Measurements from ENCODE around the gene GALNT11.
"Not testable (repeated sequence)": the region's sequence is repeated elsewhere in the genome, so short reads cannot be mapped to it uniquely, and the experiment has no call there.

GALNT11 gene

GRCh38 chr7:152013974-152014373, 11.5 kb upstream of the GALNT11 start:
- H4K20me1 ChIP-seq (ENCODE audit: control insufficient read depth, insufficient read depth, low read depth, low read length): no peaks in the 10 kb centered on the region
- H3K4me1 ChIP-seq (ENCODE audit: control insufficient read depth, low read length): no peaks in the 10 kb centered on the region
- H3K27me3 ChIP-seq (ENCODE audit: control insufficient read depth, low read length): no peaks in the 10 kb centered on the region
- H3K4me2 ChIP-seq (ENCODE audit: low read length): no peak overlapping the region
- H3K79me2 ChIP-seq (ENCODE audit: control insufficient read depth, low read length): no peaks in the 10 kb centered on the region
- no peak for TF ChIP-seq CTCF (IDR thresholded peaks at IDR 0.05; ENCODE audit: low read depth, low read length, poor library complexity, severe bottlenecking)
- TF ChIP-seq EZH2phosphoT487 (IDR thresholded peaks at IDR 0.05; ENCODE audit: borderline replicate concordance, low read length): no peak
- H3K27ac ChIP-seq (ENCODE audit: low read depth, low read length): no peak overlapping the region
- no peaks in the 10 kb centered on the region for H3K36me3 ChIP-seq (ENCODE audit: control insufficient read depth, low read length)
- H3K9me3 ChIP-seq (ENCODE audit: control insufficient read depth, insufficient read depth, low read length): no peaks in the 10 kb centered on the region
- H3K4me3 ChIP-seq (ENCODE audit: low read length): no peak overlapping the region
- no peaks in the 10 kb centered on the region for H3K9me2 ChIP-seq (replicated peaks; ENCODE audit: control insufficient read depth, low read length)
- no peaks in the 10 kb centered on the region for H3F3A ChIP-seq (ENCODE audit: control insufficient read depth, insufficient read depth)

- H3K27me3 ChIP-seq (ENCODE audit: control insufficient read depth, low read length): no peaks in the 10 kb centered on the region
- no peaks in the 10 kb centered on the region for H3K4me1 ChIP-seq (ENCODE audit: control insufficient read depth, low read length)
- TF ChIP-seq CTCF (IDR thresholded peaks at IDR 0.05; ENCODE audit: low read depth, low read length, poor library complexity, severe bottlenecking): no peak
- TF ChIP-seq EZH2phosphoT487 (IDR thresholded peaks at IDR 0.05; ENCODE audit: borderline replicate concordance, low read length): no peak
- H3K9me3 ChIP-seq (ENCODE audit: control insufficient read depth, insufficient read depth, low read length): no peaks in the 10 kb centered on the region
- no peak overlapping the region for H3K27ac ChIP-seq (ENCODE audit: low read depth, low read length)
- H3K4me3 ChIP-seq (ENCODE audit: low read length): no peak overlapping the region
- no peaks in the 10 kb centered on the region for H4K20me1 ChIP-seq (ENCODE audit: control insufficient read depth, insufficient read depth, low read depth, low read length)
- H3F3A ChIP-seq (ENCODE audit: control insufficient read depth, insufficient read depth): no peaks in the 10 kb centered on the region
- H3K9me2 ChIP-seq (replicated peaks; ENCODE audit: control insufficient read depth, low read length): no peaks in the 10 kb centered on the region
- H3K36me3 ChIP-seq (ENCODE audit: control insufficient read depth, low read length): no peaks in the 10 kb centered on the region
- no peak overlapping the region for H3K4me2 ChIP-seq (ENCODE audit: low read length)
- no peaks in the 10 kb centered on the region for H3K79me2 ChIP-seq (ENCODE audit: control insufficient read depth, low read length)
These were observed 10.8 kb upstream of the GALNT11 start for GRCh38 chr7:152014722-152015121.

GRCh38 chr7:152015600-152015999, 9.9 kb upstream of the GALNT11 start:
- TF ChIP-seq CTCF (IDR thresholded peaks at IDR 0.05; ENCODE audit: low read depth, low read length, poor library complexity, severe bottlenecking) (no peak), EZH2phosphoT487 (IDR thresholded peaks at IDR 0.05; ENCODE audit: borderline replicate concordance, low read length) (no peak)

GRCh38 chr7:152016947-152017346, 8.5 kb upstream of the GALNT11 start:
- no peaks in the 10 kb centered on the region for H3F3A ChIP-seq (ENCODE audit: control insufficient read depth, insufficient read depth)
- no peaks in the 10 kb centered on the region for H3K9me3 ChIP-seq (ENCODE audit: control insufficient read depth, insufficient read depth, low read length)
- TF ChIP-seq CTCF (IDR thresholded peaks at IDR 0.05; ENCODE audit: low read depth, low read length, poor library complexity, severe bottlenecking): no peak
- no peak for TF ChIP-seq EZH2phosphoT487 (IDR thresholded peaks at IDR 0.05; ENCODE audit: borderline replicate concordance, low read length)
- no peaks in the 10 kb centered on the region for H4K20me1 ChIP-seq (ENCODE audit: control insufficient read depth, insufficient read depth, low read depth, low read length)
- no peaks in the 10 kb centered on the region for H3K9me2 ChIP-seq (replicated peaks; ENCODE audit: control insufficient read depth, low read length)
- H3K27me3 ChIP-seq (ENCODE audit: control insufficient read depth, low read length): no peaks in the 10 kb centered on the region
- no peak overlapping the region for H3K4me2 ChIP-seq (ENCODE audit: low read length)
- no peak overlapping the region for H3K27ac ChIP-seq (ENCODE audit: low read depth, low read length)
- no peak overlapping the region for H3K4me3 ChIP-seq (ENCODE audit: low read length)
- no peaks in the 10 kb centered on the region for H3K4me1 ChIP-seq (ENCODE audit: control insufficient read depth, low read length)
- no peaks in the 10 kb centered on the region for H3K36me3 ChIP-seq (ENCODE audit: control insufficient read depth, low read length)
- no peaks in the 10 kb centered on the region for H3K79me2 ChIP-seq (ENCODE audit: control insufficient read depth, low read length)

More at GRCh38 chr7:152015600-152015999, 9.9 kb upstream of the GALNT11 start:
- Histone ChIP-seq H3K9me3 (ENCODE audit: control insufficient read depth, insufficient read depth, low read length) (no peaks in the 10 kb centered on the region), H4K20me1 (ENCODE audit: control insufficient read depth, insufficient read depth, low read depth, low read length) (no peaks in the 10 kb centered on the region), H3K4me3 (ENCODE audit: low read length) (no peak overlapping the region), H3K27ac (ENCODE audit: low read depth, low read length) (no peak overlapping the region), H3K4me2 (ENCODE audit: low read length) (no peak overlapping the region), H3K4me1 (ENCODE audit: control insufficient read depth, low read length) (no peaks in the 10 kb centered on the region), H3K79me2 (ENCODE audit: control insufficient read depth, low read length) (no peaks in the 10 kb centered on the region), H3K36me3 (ENCODE audit: control insufficient read depth, low read length) (no peaks in the 10 kb centered on the region), H3F3A (ENCODE audit: control insufficient read depth, insufficient read depth) (no peaks in the 10 kb centered on the region), H3K27me3 (ENCODE audit: control insufficient read depth, low read length) (no peaks in the 10 kb centered on the region), H3K9me2 (replicated peaks; ENCODE audit: control insufficient read depth, low read length) (no peaks in the 10 kb centered on the region)

GRCh38 chr7:152017683-152018082, 7.8 kb upstream of the GALNT11 start:
- not testable (repeated sequence) for H3K27me3 ChIP-seq (ENCODE audit: control insufficient read depth, low read length)

More at GRCh38 chr7:152017683-152018082, 7.8 kb upstream of the GALNT11 start:
- not testable (repeated sequence) for H3F3A ChIP-seq (ENCODE audit: control insufficient read depth, insufficient read depth); H3K36me3 ChIP-seq (ENCODE audit: control insufficient read depth, low read length); H3K4me2 ChIP-seq (ENCODE audit: low read length); H4K20me1 ChIP-seq (ENCODE audit: control insufficient read depth, insufficient read depth, low read depth, low read length); H3K4me1 ChIP-seq (ENCODE audit: control insufficient read depth, low read length); H3K79me2 ChIP-seq (ENCODE audit: control insufficient read depth, low read length); H3K9me2 ChIP-seq (replicated peaks; ENCODE audit: control insufficient read depth, low read length); H3K4me3 ChIP-seq (ENCODE audit: low read length); H3K27ac ChIP-seq (ENCODE audit: low read depth, low read length); H3K9me3 ChIP-seq (ENCODE audit: control insufficient read depth, insufficient read depth, low read length)

Measured in DOHH2 (cell line).